ENCODE results near the gene STX3. TPM values are rescaled to one million over a fixed set of nuclear protein-coding genes. Genes with fewer than 3 reads are reported as not detected.

Gene STX3
- total and polyA plus RNA-seq, 5 donors from 2014 or later, result 0.44 to 3.1 (median 2.0) TPM

- no peaks in the 10 kb centered on the region for H3K9me3 Mint-ChIP-seq
- DNase-seq (no peak), ATAC-seq (ENCODE audit: low read depth in 2 of 2) (no peak)
- H3K36me3 Mint-ChIP-seq, result no peaks in the 10 kb centered on the region
- no peaks in the 10 kb centered on the region for H3K4me1 Mint-ChIP-seq
- H3K27ac Mint-ChIP-seq, result no peak overlapping the region
- Histone ChIP-seq H3K27ac (ENCODE audit: insufficient read depth, low read length, poor library complexity, severe bottlenecking) (no peak overlapping the region), H3K27me3 (ENCODE audit: control insufficient read depth, insufficient read depth, low read length) (no peaks in the 10 kb centered on the region), H3K36me3 (ENCODE audit: control insufficient read depth, insufficient read depth, low read length) (no peaks in the 10 kb centered on the region), H3K9me3 (ENCODE audit: control insufficient read depth in 2 of 2, low read length in 2 of 2) (no peaks in the 10 kb centered on the region), H3K4me1 (ENCODE audit: control insufficient read depth, insufficient read depth, low read length, poor library complexity, severe bottlenecking) (no peaks in the 10 kb centered on the region), H3K4me3 (ENCODE audit: low read depth, low read length) (no peak overlapping the region)
- H3K27me3 Mint-ChIP-seq, result peaks cover 4% of the 10 kb centered on the region
- H3K4me3 Mint-ChIP-seq, result no peak overlapping the region
Observed at GRCh38 chr11:59829358-59829757, 74.2 kb downstream of the STX3 start.

DNA sequence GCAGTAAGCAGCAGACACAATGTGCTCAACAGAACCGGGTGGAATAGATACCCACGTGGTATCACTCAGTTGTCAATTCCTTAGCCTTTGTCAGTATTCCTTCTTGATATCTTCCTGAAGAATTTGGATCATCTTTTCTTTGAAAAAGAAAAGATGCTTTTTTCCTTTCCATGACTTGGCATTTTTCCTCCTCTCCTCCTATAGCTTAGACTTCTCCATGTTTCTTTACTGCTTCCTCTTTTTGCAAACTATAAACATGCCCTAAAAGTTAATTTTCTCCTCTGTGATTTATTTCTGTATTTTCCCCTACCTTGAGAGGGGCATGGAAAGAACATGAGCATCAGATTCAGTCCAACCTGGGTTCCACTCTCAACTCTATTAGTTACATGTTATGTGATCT, 78.4 kb downstream of the STX3 start:
- Mint-ChIP-seq H3K9me3 (no peaks in the 10 kb centered on the region), H3K4me1 (no peaks in the 10 kb centered on the region), H3K4me3 (no peak overlapping the region), H3K27me3 (peaks cover 5% of the 10 kb centered on the region), H3K27ac (no peak overlapping the region), H3K36me3 (no peaks in the 10 kb centered on the region)
- Histone ChIP-seq H3K36me3 (ENCODE audit: control insufficient read depth, insufficient read depth, low read length) (no peaks in the 10 kb centered on the region), H3K4me1 (ENCODE audit: control insufficient read depth, insufficient read depth, low read length, poor library complexity, severe bottlenecking) (no peaks in the 10 kb centered on the region), H3K9me3 (ENCODE audit: control insufficient read depth in 2 of 2, low read length in 2 of 2) (no peaks in the 10 kb centered on the region), H3K4me3 (ENCODE audit: low read depth, low read length) (no peak overlapping the region), H3K27ac (ENCODE audit: insufficient read depth, low read length, poor library complexity, severe bottlenecking) (no peak overlapping the region), H3K27me3 (ENCODE audit: control insufficient read depth, insufficient read depth, low read length) (peaks cover 2% of the 10 kb centered on the region)
- DNase-seq (no peak), ATAC-seq (ENCODE audit: low read depth in 2 of 2) (no peak)

GRCh38 chr11:59839615-59840014, 84.4 kb downstream of the STX3 start:
- no peaks in the 10 kb centered on the region for H3K9me3 Mint-ChIP-seq
- H3K27me3 Mint-ChIP-seq, result peaks cover 5% of the 10 kb centered on the region
- H3K4me1 ChIP-seq (ENCODE audit: control insufficient read depth, insufficient read depth, low read length, poor library complexity, severe bottlenecking), result no peaks in the 10 kb centered on the region
- H3K9me3 ChIP-seq (ENCODE audit: control insufficient read depth in 2 of 2, low read length in 2 of 2), result no peaks in the 10 kb centered on the region
- H3K4me3 Mint-ChIP-seq, result no peak overlapping the region
- no peak overlapping the region for H3K27ac ChIP-seq (ENCODE audit: insufficient read depth, low read length, poor library complexity, severe bottlenecking)
- no peaks in the 10 kb centered on the region for H3K4me1 Mint-ChIP-seq
- no peak for ATAC-seq (ENCODE audit: low read depth in 2 of 2)
- H3K27ac Mint-ChIP-seq, result no peak overlapping the region
- no peaks in the 10 kb centered on the region for H3K36me3 Mint-ChIP-seq
- H3K36me3 ChIP-seq (ENCODE audit: control insufficient read depth, insufficient read depth, low read length), result no peaks in the 10 kb centered on the region
- DNase-seq, result no peak
- no peak overlapping the region for H3K4me3 ChIP-seq (ENCODE audit: low read depth, low read length)
- H3K27me3 ChIP-seq (ENCODE audit: control insufficient read depth, insufficient read depth, low read length), result peaks cover 2% of the 10 kb centered on the region

DNA sequence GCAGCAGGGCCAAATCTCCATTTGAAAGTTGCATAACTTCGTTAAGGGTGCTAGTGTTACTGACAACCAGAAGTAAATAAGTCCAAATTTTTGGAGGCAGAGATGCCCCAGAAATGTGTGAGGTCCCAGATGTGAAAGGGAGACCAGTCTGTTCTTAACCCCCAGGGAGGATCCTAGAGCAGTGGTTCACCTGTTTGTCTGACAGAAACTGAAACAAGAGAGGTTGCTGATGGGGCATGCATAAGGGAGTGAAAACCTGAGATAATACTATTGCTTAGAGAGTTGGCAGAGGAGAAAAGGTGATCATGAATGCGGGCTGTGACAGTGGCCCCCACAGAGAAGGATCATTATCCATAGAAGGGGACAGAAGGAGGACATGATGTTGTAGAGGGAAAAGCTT, 86.3 kb downstream of the STX3 start:
- peaks cover 2% of the 10 kb centered on the region for H3K27me3 ChIP-seq (ENCODE audit: control insufficient read depth, insufficient read depth, low read length)
- no peaks in the 10 kb centered on the region for H3K36me3 Mint-ChIP-seq
- H3K4me3 ChIP-seq (ENCODE audit: low read depth, low read length), result no peak overlapping the region
- H3K4me1 ChIP-seq (ENCODE audit: control insufficient read depth, insufficient read depth, low read length, poor library complexity, severe bottlenecking), result no peaks in the 10 kb centered on the region
- ATAC-seq (ENCODE audit: low read depth in 2 of 2) (no peak), DNase-seq (no peak)
- peaks cover 5% of the 10 kb centered on the region for H3K27me3 Mint-ChIP-seq
- H3K27ac ChIP-seq (ENCODE audit: insufficient read depth, low read length, poor library complexity, severe bottlenecking), result no peak overlapping the region
- peaks cover 0 to 3% (median 0%) of the 10 kb centered on the region in 7 donors for H3K9me3 Mint-ChIP-seq
- no peaks in the 10 kb centered on the region for H3K9me3 ChIP-seq (ENCODE audit: control insufficient read depth in 2 of 2, low read length in 2 of 2)
- H3K27ac Mint-ChIP-seq, result no peak overlapping the region
- H3K36me3 ChIP-seq (ENCODE audit: control insufficient read depth, insufficient read depth, low read length), result no peaks in the 10 kb centered on the region
- H3K4me3 Mint-ChIP-seq, result no peak overlapping the region
- no peaks in the 10 kb centered on the region for H3K4me1 Mint-ChIP-seq

DNA sequence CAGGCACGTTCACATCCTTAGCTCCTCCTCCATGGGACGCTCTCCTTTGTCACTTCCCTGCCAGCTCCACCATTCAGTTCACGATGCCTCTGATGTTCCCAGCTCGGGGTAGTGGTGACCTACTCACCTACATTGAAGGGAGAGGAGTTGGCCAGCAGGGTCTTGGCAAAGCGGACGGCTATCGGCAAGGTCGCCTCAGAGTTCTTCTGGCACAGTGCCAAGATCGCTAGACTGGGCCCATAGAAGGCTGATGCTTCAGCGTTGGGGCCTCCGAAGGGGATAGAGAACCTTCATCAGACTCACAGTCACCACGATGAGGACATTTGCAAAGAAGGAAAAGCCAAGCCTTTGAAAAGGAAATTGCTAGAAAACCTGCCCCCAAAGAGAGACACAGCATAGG, 87.1 kb downstream of the STX3 start:
- ATAC-seq (ENCODE audit: low read depth in 2 of 2), result no peak

GRCh38 chr11:59845399-59845798, 90.2 kb downstream of the STX3 start, which contains the start of gene CBLIF:
TSS of gene CBLIF (minus strand) at chr11:59845499. CDS start at chr11:59845453, 46 bp downstream.
- peaks cover 0 to 5% (median 0%) of the 10 kb centered on the region in 7 donors for H3K9me3 Mint-ChIP-seq
- Histone ChIP-seq H3K27me3 (ENCODE audit: control insufficient read depth, insufficient read depth, low read length) (no peaks in the 10 kb centered on the region), H3K9me3 (ENCODE audit: control insufficient read depth in 2 of 2, low read length in 2 of 2) (no peaks in the 10 kb centered on the region), H3K4me3 (ENCODE audit: low read depth, low read length) (no peak within 1 kb of the TSS), H3K4me1 (ENCODE audit: control insufficient read depth, insufficient read depth, low read length, poor library complexity, severe bottlenecking) (no peaks in the 10 kb centered on the region), H3K36me3 (ENCODE audit: control insufficient read depth, insufficient read depth, low read length) (no peaks in the 10 kb centered on the region), H3K27ac (ENCODE audit: insufficient read depth, low read length, poor library complexity, severe bottlenecking) (no peak within 1 kb of the TSS)
- H3K27ac Mint-ChIP-seq, result no peak within 1 kb of the TSS
- no peaks in the 10 kb centered on the region for H3K27me3 Mint-ChIP-seq
- no peaks in the 10 kb centered on the region for H3K36me3 Mint-ChIP-seq
- no peak within 1 kb of the TSS for H3K4me3 Mint-ChIP-seq
- ATAC-seq (ENCODE audit: low read depth in 2 of 2) (no peak), DNase-seq (no peak)
- H3K4me1 Mint-ChIP-seq, result no peaks in the 10 kb centered on the region

More for the DNA sequence above, 87.1 kb downstream of the STX3 start:
- Mint-ChIP-seq H3K4me1 (no peaks in the 10 kb centered on the region), H3K27me3 (peaks cover 5% of the 10 kb centered on the region), H3K36me3 (no peaks in the 10 kb centered on the region), H3K9me3 (peaks cover 0 to 3% (median 0%) of the 10 kb centered on the region in 7 donors), H3K27ac (no peak overlapping the region), H3K4me3 (no peak overlapping the region)
- DNase-seq, result no peak
- H3K4me1 ChIP-seq (ENCODE audit: control insufficient read depth, insufficient read depth, low read length, poor library complexity, severe bottlenecking), result no peaks in the 10 kb centered on the region
- no peak overlapping the region for H3K4me3 ChIP-seq (ENCODE audit: low read depth, low read length)
- H3K27ac ChIP-seq (ENCODE audit: insufficient read depth, low read length, poor library complexity, severe bottlenecking), result no peak overlapping the region
- no peaks in the 10 kb centered on the region for H3K9me3 ChIP-seq (ENCODE audit: control insufficient read depth in 2 of 2, low read length in 2 of 2)
- no peaks in the 10 kb centered on the region for H3K27me3 ChIP-seq (ENCODE audit: control insufficient read depth, insufficient read depth, low read length)
- H3K36me3 ChIP-seq (ENCODE audit: control insufficient read depth, insufficient read depth, low read length), result no peaks in the 10 kb centered on the region

DNA sequence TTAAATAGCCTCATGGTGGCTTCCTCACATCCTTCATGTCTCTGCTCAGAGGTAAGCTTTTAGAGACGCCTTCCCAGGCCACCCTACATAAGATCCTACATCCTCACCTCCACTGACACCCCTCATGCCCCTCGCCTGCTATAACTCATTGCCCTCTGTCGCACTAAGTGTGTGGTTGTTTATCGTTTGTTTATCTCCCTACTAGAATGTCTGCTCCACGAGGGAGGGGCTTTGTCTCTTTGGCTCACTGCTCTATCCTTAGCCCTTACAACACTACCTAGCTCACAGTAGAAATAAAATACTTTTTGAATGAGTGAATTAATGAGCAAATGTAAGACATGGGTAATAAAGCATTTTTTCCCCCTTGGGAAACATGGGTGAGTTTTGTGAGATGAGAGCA, 91.4 kb downstream of the STX3 start:
- Histone ChIP-seq H3K4me3 (ENCODE audit: low read depth, low read length) (no peak overlapping the region), H3K27ac (ENCODE audit: insufficient read depth, low read length, poor library complexity, severe bottlenecking) (no peak overlapping the region), H3K27me3 (ENCODE audit: control insufficient read depth, insufficient read depth, low read length) (no peaks in the 10 kb centered on the region), H3K4me1 (ENCODE audit: control insufficient read depth, insufficient read depth, low read length, poor library complexity, severe bottlenecking) (no peaks in the 10 kb centered on the region), H3K36me3 (ENCODE audit: control insufficient read depth, insufficient read depth, low read length) (no peaks in the 10 kb centered on the region), H3K9me3 (ENCODE audit: control insufficient read depth in 2 of 2, low read length in 2 of 2) (no peaks in the 10 kb centered on the region)
- Mint-ChIP-seq H3K27me3 (no peaks in the 10 kb centered on the region), H3K36me3 (no peaks in the 10 kb centered on the region), H3K9me3 (peaks cover 0 to 5% (median 0%) of the 10 kb centered on the region in 7 donors), H3K4me3 (no peak overlapping the region), H3K27ac (no peak overlapping the region), H3K4me1 (no peaks in the 10 kb centered on the region)
- DNase-seq, result no peak
- no peak for ATAC-seq (ENCODE audit: low read depth in 2 of 2)

DNA sequence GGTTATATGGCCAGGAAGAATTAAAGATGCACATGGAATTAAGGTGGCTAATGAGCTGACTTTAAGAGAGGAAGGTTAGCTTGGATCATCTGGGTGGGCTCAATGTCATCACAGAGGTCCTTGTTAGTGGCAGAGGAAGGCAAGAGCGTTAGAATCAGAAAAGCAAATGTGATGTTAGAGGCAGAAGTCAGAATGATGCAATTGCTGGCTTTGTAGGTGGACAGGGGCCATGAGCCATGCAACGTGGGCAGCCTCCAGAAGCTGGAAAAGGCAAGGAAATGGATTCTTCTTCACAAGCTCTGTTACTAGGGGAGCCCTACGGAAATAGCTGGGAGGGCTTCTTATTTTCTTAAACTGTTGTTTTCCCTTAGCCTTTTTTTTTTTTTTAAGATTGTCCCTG, 92.5 kb downstream of the STX3 start:
- Mint-ChIP-seq H3K27ac (no peak overlapping the region), H3K36me3 (no peaks in the 10 kb centered on the region), H3K4me3 (no peak overlapping the region), H3K4me1 (no peaks in the 10 kb centered on the region), H3K27me3 (no peaks in the 10 kb centered on the region), H3K9me3 (peaks cover 0 to 5% (median 0%) of the 10 kb centered on the region in 7 donors)
- Histone ChIP-seq H3K4me3 (ENCODE audit: low read depth, low read length) (no peak overlapping the region), H3K27me3 (ENCODE audit: control insufficient read depth, insufficient read depth, low read length) (no peaks in the 10 kb centered on the region), H3K36me3 (ENCODE audit: control insufficient read depth, insufficient read depth, low read length) (no peaks in the 10 kb centered on the region), H3K4me1 (ENCODE audit: control insufficient read depth, insufficient read depth, low read length, poor library complexity, severe bottlenecking) (no peaks in the 10 kb centered on the region), H3K27ac (ENCODE audit: insufficient read depth, low read length, poor library complexity, severe bottlenecking) (no peak overlapping the region), H3K9me3 (ENCODE audit: control insufficient read depth in 2 of 2, low read length in 2 of 2) (no peaks in the 10 kb centered on the region)
- ATAC-seq (ENCODE audit: low read depth in 2 of 2), result no peak
- DNase-seq, result no peak
